SK-N-SH (cell line): ENCODE measurements around the gene KCNG3.

ENCODE experiments used
- EP300 ChIP-seq, 2 experiments: IDR thresholded peaks; 2 replicates each; pipeline versions ENCODE4 v1.4.0 to v1.6.1; 2012; ENCODE audit warnings: borderline replicate concordance in 1 of 2, low read depth in 1 of 2, low read length in 1 of 2
- JUND ChIP-seq: IDR thresholded peaks from 2 replicates; pipeline ENCODE4 v1.4.0; 2012
- POLR2AphosphoS5 ChIP-seq: IDR thresholded peaks from 2 replicates; pipeline ENCODE4 v1.6.1; 2012; ENCODE audit warnings: low read depth, low read length
- SIN3A ChIP-seq: IDR thresholded peaks from 2 replicates; pipeline ENCODE4 v1.6.1; 2012; ENCODE audit warnings: low read depth, mild to moderate bottlenecking, low read length, moderate library complexity, borderline replicate concordance
- TAF1 ChIP-seq: IDR thresholded peaks from 2 replicates; pipeline ENCODE4 v1.6.1; 2012; ENCODE audit warnings: low read depth, mild to moderate bottlenecking, low read length, moderate library complexity, borderline replicate concordance
- YY1 ChIP-seq: IDR thresholded peaks from 2 replicates; pipeline ENCODE4 v1.4.0; 2012; ENCODE audit warnings: low read depth, mild to moderate bottlenecking
- TF ChIP-seq, protein P1 (sequence below): IDR thresholded peaks from 2 replicates; pipeline ENCODE4 v1.4.0; 2012; ENCODE audit warnings: low read depth, borderline replicate concordance
- TF ChIP-seq, protein P2 (sequence below): IDR thresholded peaks from 2 replicates; pipeline ENCODE4 v1.4.0; 2012; ENCODE audit warnings: low read depth
- TF ChIP-seq, protein P3 (sequence below): fragments of 150-350 bp; IDR thresholded peaks from 2 replicates; pipeline ENCODE4 v1.6.1; 2017; ENCODE audit warnings: antibody characterized with exemption, low read length, low read depth, borderline replicate concordance
- TF ChIP-seq, protein P4 (sequence below): fragments of 200-600 bp; sonication (generic); IDR thresholded peaks from 2 replicates; pipeline ENCODE4 v1.6.1; 2017; ENCODE audit warnings: antibody characterized with exemption, mild to moderate bottlenecking, moderate library complexity
- TF ChIP-seq, protein P5 (sequence below): IDR thresholded peaks from 2 replicates; pipeline ENCODE4 v1.4.0; 2012; ENCODE audit warnings: low read depth, borderline replicate concordance
- TF ChIP-seq, protein P6 (sequence below): IDR thresholded peaks from 2 replicates; pipeline ENCODE4; 2012

DNA sequence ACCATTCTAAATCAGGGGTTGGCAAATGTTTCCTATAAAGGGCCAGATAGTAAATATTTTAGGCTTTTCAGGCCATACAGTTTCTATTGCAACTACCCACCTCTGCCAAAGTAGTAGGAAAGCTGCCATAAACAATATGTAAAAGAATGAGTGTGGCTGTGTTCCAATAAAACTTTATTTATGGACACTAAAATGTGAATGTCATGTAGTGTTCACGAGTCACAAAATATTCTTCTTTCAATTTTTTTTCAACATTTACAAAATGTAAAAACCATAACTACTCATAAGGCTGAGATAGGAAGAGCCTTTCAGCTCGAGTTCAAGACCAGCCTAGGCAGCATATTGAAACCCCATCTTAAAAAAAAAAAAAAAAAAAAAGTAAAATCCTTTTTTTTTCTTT lies 13.4 kb downstream of the KCNG3 start:
- TF ChIP-seq, protein P1, sequence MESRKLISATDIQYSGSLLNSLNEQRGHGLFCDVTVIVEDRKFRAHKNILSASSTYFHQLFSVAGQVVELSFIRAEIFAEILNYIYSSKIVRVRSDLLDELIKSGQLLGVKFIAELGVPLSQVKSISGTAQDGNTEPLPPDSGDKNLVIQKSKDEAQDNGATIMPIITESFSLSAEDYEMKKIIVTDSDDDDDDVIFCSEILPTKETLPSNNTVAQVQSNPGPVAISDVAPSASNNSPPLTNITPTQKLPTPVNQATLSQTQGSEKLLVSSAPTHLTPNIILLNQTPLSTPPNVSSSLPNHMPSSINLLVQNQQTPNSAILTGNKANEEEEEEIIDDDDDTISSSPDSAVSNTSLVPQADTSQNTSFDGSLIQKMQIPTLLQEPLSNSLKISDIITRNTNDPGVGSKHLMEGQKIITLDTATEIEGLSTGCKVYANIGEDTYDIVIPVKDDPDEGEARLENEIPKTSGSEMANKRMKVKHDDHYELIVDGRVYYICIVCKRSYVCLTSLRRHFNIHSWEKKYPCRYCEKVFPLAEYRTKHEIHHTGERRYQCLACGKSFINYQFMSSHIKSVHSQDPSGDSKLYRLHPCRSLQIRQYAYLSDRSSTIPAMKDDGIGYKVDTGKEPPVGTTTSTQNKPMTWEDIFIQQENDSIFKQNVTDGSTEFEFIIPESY: no peak
- TF ChIP-seq, protein P2, sequence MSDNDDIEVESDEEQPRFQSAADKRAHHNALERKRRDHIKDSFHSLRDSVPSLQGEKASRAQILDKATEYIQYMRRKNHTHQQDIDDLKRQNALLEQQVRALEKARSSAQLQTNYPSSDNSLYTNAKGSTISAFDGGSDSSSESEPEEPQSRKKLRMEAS: no peak
- TF ChIP-seq, protein P3, sequence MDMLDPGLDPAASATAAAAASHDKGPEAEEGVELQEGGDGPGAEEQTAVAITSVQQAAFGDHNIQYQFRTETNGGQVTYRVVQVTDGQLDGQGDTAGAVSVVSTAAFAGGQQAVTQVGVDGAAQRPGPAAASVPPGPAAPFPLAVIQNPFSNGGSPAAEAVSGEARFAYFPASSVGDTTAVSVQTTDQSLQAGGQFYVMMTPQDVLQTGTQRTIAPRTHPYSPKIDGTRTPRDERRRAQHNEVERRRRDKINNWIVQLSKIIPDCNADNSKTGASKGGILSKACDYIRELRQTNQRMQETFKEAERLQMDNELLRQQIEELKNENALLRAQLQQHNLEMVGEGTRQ: no peak
- TF ChIP-seq, protein P4, sequence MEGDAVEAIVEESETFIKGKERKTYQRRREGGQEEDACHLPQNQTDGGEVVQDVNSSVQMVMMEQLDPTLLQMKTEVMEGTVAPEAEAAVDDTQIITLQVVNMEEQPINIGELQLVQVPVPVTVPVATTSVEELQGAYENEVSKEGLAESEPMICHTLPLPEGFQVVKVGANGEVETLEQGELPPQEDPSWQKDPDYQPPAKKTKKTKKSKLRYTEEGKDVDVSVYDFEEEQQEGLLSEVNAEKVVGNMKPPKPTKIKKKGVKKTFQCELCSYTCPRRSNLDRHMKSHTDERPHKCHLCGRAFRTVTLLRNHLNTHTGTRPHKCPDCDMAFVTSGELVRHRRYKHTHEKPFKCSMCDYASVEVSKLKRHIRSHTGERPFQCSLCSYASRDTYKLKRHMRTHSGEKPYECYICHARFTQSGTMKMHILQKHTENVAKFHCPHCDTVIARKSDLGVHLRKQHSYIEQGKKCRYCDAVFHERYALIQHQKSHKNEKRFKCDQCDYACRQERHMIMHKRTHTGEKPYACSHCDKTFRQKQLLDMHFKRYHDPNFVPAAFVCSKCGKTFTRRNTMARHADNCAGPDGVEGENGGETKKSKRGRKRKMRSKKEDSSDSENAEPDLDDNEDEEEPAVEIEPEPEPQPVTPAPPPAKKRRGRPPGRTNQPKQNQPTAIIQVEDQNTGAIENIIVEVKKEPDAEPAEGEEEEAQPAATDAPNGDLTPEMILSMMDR: no peak
- TF ChIP-seq, protein P5, sequence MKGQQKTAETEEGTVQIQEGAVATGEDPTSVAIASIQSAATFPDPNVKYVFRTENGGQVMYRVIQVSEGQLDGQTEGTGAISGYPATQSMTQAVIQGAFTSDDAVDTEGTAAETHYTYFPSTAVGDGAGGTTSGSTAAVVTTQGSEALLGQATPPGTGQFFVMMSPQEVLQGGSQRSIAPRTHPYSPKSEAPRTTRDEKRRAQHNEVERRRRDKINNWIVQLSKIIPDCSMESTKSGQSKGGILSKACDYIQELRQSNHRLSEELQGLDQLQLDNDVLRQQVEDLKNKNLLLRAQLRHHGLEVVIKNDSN: no peak
- TF ChIP-seq TAF1 (no peak), POLR2AphosphoS5 (no peak), JUND (no peak), YY1 (no peak), SIN3A (no peak), EP300 (IDR thresholded peaks at IDR 0.05; ENCODE audit: borderline replicate concordance in 1 of 2, low read depth in 1 of 2, low read length in 1 of 2) (no peak)
- TF ChIP-seq, protein P6, sequence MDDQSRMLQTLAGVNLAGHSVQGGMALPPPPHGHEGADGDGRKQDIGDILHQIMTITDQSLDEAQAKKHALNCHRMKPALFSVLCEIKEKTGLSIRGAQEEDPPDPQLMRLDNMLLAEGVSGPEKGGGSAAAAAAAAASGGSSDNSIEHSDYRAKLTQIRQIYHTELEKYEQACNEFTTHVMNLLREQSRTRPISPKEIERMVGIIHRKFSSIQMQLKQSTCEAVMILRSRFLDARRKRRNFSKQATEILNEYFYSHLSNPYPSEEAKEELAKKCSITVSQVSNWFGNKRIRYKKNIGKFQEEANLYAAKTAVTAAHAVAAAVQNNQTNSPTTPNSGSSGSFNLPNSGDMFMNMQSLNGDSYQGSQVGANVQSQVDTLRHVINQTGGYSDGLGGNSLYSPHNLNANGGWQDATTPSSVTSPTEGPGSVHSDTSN: no peak
